ENCODE measurements around the gene CHST11.

The CHST11 gene

DNA sequence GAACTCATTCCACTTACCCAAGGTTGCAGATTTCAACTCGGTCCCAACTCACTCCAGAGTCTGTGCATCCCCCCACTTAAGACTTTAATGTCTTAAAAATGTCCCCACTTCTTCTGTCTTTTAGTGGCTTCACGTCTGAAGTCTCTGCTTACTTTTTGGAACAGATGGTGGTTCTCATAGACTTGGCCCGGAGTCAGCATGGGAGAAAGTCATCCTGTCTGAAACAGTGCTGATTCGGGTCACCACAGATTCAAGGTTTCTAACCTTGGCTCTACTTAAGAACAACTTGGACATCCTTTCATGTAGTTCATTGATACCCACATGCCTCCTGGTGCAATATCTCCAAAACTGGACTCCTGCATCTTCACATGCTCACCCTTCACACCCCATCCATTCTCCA is 26.0 kb downstream of the CHST11 start:
- H3K4me3 ChIP-seq (ENCODE audit: low read depth, low read length): no peak overlapping the region
- TF ChIP-seq, protein P1, sequence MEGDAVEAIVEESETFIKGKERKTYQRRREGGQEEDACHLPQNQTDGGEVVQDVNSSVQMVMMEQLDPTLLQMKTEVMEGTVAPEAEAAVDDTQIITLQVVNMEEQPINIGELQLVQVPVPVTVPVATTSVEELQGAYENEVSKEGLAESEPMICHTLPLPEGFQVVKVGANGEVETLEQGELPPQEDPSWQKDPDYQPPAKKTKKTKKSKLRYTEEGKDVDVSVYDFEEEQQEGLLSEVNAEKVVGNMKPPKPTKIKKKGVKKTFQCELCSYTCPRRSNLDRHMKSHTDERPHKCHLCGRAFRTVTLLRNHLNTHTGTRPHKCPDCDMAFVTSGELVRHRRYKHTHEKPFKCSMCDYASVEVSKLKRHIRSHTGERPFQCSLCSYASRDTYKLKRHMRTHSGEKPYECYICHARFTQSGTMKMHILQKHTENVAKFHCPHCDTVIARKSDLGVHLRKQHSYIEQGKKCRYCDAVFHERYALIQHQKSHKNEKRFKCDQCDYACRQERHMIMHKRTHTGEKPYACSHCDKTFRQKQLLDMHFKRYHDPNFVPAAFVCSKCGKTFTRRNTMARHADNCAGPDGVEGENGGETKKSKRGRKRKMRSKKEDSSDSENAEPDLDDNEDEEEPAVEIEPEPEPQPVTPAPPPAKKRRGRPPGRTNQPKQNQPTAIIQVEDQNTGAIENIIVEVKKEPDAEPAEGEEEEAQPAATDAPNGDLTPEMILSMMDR (IDR thresholded peaks at IDR 0.05; ENCODE audit: control insufficient read depth, extremely low read depth, insufficient read depth): no peak
- no peak for DNase-seq (ENCODE audit: low read depth)

DNA sequence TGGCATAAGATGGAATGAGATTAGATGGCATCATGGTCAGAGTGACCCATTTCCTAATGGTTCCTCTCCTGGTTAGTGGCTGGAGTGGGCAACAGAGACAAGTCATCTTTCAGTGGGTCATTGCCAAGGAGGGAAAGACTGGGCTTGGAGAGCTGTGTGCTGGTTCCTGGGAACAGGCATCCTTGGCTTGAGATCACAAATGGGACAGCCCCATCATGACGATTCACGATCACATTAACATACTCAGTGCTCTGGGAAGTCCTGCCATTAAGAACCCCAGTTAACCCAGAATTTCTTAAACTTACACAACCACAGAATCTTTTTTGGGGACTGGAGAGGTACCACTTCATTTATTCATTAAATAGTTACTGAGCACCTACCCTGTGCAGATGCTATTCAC is 27.3 kb downstream of the CHST11 start:
- no peak overlapping the region for H3K4me3 ChIP-seq (ENCODE audit: low read depth, low read length)
- TF ChIP-seq, protein P1 (IDR thresholded peaks at IDR 0.05; ENCODE audit: control insufficient read depth, extremely low read depth, insufficient read depth): no peak
- DNase-seq (ENCODE audit: low read depth): no peak

DNA sequence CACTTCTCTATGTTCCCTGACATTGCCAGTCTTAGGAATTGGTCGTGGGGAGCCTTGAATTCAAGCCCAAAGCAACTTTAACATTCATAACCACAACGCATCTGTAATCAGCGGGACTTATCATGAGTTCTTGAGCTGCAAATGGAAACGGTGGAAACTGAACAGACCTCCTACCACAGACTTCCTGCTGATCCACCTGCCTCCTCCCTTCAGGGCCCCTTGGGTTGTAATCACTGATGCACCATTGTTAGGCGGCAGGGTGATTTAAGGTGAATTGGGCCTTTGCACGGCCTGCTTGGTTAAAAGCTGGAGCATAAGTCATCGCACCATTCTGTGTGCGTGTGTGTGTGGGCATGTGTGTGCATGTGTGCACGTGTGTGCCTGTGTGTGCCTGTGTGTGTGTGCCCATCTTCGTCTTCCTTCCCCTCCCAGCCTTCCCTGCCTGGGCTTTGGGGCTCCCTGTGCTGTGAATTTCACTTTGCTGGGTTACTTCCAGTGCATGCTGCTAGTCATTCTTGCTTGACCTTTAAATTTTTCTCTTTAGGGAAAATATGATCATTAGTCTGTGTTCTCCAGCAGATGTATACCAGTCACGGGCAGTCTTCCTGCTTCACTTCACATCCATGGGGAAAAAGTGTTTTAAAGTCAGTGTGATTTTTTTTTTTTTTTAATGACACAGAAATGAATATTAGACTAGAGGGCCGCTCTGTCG is 29.1 kb downstream of the CHST11 start:
- TF ChIP-seq, protein P1 (IDR thresholded peaks at IDR 0.05; ENCODE audit: control insufficient read depth, extremely low read depth, insufficient read depth): no peak
- no peak for DNase-seq (ENCODE audit: low read depth)

DNA sequence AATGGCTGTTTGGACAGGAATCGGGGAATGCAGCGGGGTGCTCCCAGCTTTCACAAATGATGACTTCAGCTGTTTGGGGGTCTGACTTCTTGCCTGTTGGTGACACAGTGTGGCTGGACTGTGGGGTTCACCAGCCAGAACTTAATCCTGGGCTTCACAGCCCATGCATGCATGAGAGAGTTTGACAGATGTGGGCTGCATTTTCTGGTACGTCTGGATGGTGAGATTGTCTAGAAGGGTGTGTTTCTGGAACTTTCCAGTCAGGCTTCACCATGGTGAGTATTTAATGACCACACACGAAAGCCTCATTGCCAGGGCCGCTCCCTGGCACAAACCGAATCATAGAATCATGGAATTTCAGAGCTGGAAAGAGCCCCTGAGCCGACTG is 29.6 kb downstream of the CHST11 start:
- TF ChIP-seq, protein P1 (IDR thresholded peaks at IDR 0.05; ENCODE audit: control insufficient read depth, extremely low read depth, insufficient read depth): no peak
- DNase-seq (ENCODE audit: low read depth): no peak
- no peak overlapping the region for H3K4me3 ChIP-seq (ENCODE audit: low read depth, low read length)

More for the DNA sequence above, 29.1 kb downstream of the CHST11 start:
- no peak overlapping the region for H3K4me3 ChIP-seq (ENCODE audit: low read depth, low read length)

DNA sequence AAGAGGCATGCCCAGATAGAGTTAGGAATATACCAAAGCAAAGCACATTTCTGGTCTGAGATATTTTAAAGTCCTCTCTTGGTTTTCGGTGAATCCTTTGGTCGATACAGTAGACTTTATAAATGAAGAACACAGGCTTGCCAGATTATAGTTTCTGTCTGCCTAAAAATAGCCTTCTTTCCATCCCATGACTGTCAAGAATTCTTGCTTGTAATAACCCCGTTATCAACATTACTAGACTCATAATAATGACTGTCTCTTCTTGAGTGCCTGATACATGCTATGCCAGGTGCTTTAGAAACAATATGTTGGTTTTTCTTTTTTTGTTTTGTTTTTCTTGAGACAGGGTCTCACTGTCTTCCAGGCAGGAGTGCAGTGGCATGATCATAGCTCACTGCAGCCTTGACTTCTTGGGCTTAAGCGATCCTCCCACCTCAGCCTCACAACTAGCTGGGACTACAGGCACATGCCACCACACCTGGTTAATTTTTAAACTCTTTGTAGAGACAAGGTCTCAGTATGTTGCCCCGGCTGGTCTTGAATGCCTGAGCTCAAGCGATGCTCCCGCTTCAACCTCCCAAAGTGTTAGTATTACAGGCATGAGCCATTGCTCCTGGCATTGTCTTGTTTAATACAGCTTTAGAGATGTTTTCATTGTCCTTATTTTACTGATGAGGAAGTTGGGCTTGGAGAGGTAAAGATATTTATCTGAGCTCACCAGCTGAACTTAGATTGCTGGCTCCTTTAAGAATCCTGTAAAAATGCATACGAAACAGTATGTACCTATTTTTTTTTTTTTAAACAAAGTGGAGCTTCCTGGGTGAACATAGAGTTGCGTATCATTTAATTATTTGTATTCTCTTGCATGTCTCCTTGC is 30.4 kb downstream of the CHST11 start:
- no peak overlapping the region for H3K4me3 ChIP-seq (ENCODE audit: low read depth, low read length)
- DNase-seq (ENCODE audit: low read depth): no peak
- TF ChIP-seq, protein P1 (IDR thresholded peaks at IDR 0.05; ENCODE audit: control insufficient read depth, extremely low read depth, insufficient read depth): no peak

DNA sequence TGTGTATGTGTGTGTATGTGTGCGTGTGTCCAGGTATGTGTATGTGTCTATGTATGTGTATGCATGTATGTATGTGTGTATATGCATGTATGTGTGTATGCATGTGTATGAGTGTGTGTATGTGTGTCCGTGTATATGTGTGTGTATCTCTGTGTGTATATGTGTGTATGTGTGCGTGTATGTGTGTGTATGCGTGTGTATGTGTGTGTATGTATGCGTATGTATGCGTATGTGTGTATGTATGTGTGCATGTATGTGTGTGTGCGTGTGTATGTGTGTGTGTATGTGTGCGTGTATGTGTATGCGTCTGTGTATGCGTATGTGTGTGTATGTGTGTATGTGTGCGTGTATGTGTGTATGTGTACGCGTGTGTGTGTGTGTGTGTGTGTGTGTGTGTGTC is 31.6 kb downstream of the CHST11 start:
- DNase-seq (ENCODE audit: low read depth): no peak

More for the DNA sequence above, 31.6 kb downstream of the CHST11 start:
- TF ChIP-seq, protein P1 (IDR thresholded peaks at IDR 0.05; ENCODE audit: control insufficient read depth, extremely low read depth, insufficient read depth): no peak
- H3K4me3 ChIP-seq (ENCODE audit: low read depth, low read length): no peak overlapping the region
